IMR-90 (cell line): Measurements from ENCODE around the gene DTHD1. TPM values are rescaled to one million over a fixed set of nuclear protein-coding genes. Genes with fewer than 3 reads are reported as not detected.

ENCODE experiments used
- ATAC-seq: fragments of 200-7000 bp; cut with Tn5 transposase; 2 replicates; pipeline ENCODE4 v1.9.1; 2020; ENCODE audit warnings: low read depth, mild to moderate bottlenecking, moderate library complexity
- BruUV-seq: library from RNA; stranded (reverse); fragments of 400-500 nt; replicated peaks from 2 replicates; lab custom pipeline; 2021; lab: Mats Ljungman, UMichigan
- CTCF ChIA-PET: fragments of 300-600 bp; formaldehyde crosslinking; extraction: SDS; loops from one replicate; lab custom pipeline; 2021; ENCODE audit warnings: antibody characterized with exemption; lab: Yijun Ruan, JAX
- POLR2A ChIA-PET: fragments of 300-600 bp; sonication (Branson Sonifier 250); formaldehyde crosslinking; loops from one replicate; lab custom pipeline; 2022; ENCODE audit warnings: antibody characterized with exemption; ENCODE audit not compliant: unreplicated experiment; lab: Charles Lee
- DNase-seq: peaks from one replicate; pipeline ENCODE4 v3.0.0; 2013
- H2AFZ ChIP-seq: replicated peaks from 2 replicates; pipeline ENCODE3; 2013; ENCODE audit warnings: low read length, mild to moderate bottlenecking; ENCODE audit not compliant: poor library complexity
- H2AK5ac ChIP-seq: 2 replicates; pipeline ENCODE4 v1.6.1; 2013; ENCODE audit warnings: low read depth, low read length, inconsistent platforms
- H2AK9ac ChIP-seq: replicated peaks from 2 replicates; pipeline ENCODE3; 2013; ENCODE audit warnings: mild to moderate bottlenecking, low read depth, low read length, moderate library complexity; ENCODE audit not compliant: poor library complexity
- H2BK120ac ChIP-seq: 2 replicates; pipeline ENCODE4 v1.6.1; 2013; ENCODE audit warnings: low read depth, low read length, inconsistent platforms
- H2BK15ac ChIP-seq: 3 replicates; pipeline ENCODE4 v1.6.1; 2013; ENCODE audit warnings: low read depth, low read length, inconsistent platforms
- H2BK20ac ChIP-seq: 2 replicates; pipeline ENCODE4 v1.6.1; 2013; ENCODE audit warnings: low read depth, mild to moderate bottlenecking, inconsistent platforms, low read length, moderate library complexity
- H2BK5ac ChIP-seq: 2 replicates; pipeline ENCODE4 v1.6.1; 2013; ENCODE audit warnings: mild to moderate bottlenecking, low read depth, low read length, inconsistent platforms; ENCODE audit not compliant: poor library complexity, severe bottlenecking
- H3K14ac ChIP-seq: replicated peaks from 2 replicates; pipeline ENCODE4 v1.6.1; 2013; ENCODE audit warnings: low read depth, low read length, inconsistent platforms
- H3K18ac ChIP-seq: 2 replicates; pipeline ENCODE4 v1.6.1; 2013; ENCODE audit warnings: low read depth, low read length, control low read depth
- H3K23ac ChIP-seq: 2 replicates; pipeline ENCODE4 v1.6.1; 2013; ENCODE audit warnings: low read depth, low read length, inconsistent platforms
- H3K27ac ChIP-seq: 2 replicates; pipeline ENCODE4 v1.5.1; 2013; ENCODE audit warnings: mild to moderate bottlenecking, control low read depth, low read length; ENCODE audit not compliant: insufficient read depth
- H3K27me3 ChIP-seq: 2 replicates; pipeline ENCODE4 v1.6.1; 2013; ENCODE audit warnings: low read length; ENCODE audit not compliant: control insufficient read depth, insufficient read depth
- H3K36me3 ChIP-seq: 2 replicates; pipeline ENCODE4 v1.6.1; 2013; ENCODE audit warnings: low read length, mixed read lengths; ENCODE audit not compliant: control insufficient read depth, insufficient read depth
- H3K4ac ChIP-seq: 2 replicates; pipeline ENCODE4 v1.6.1; 2013; ENCODE audit warnings: low read depth, low read length, inconsistent platforms
- H3K4me1 ChIP-seq: 2 replicates; pipeline ENCODE4 v1.6.1; 2013; ENCODE audit warnings: low read length, mixed read lengths; ENCODE audit not compliant: control insufficient read depth, insufficient read depth
- H3K4me2 ChIP-seq: 2 replicates; pipeline ENCODE4 v1.6.1; 2013; ENCODE audit warnings: low read depth, mild to moderate bottlenecking, control low read depth, low read length, moderate library complexity
- H3K4me3 ChIP-seq: 2 replicates; pipeline ENCODE4 v1.5.1; 2013; ENCODE audit warnings: low read depth, mild to moderate bottlenecking, control low read depth, low read length, moderate library complexity; ENCODE audit not compliant: insufficient read depth
- H3K56ac ChIP-seq: 2 replicates; pipeline ENCODE4 v1.6.1; 2013; ENCODE audit warnings: low read length, inconsistent platforms; ENCODE audit not compliant: insufficient read depth; ENCODE audit errors: extremely low read depth
- H3K79me1 ChIP-seq, 2 experiments: 2 replicates each; pipeline ENCODE4 v1.6.1; 2013; ENCODE audit warnings: low read length in 2 of 2, inconsistent platforms in 1 of 2, low read depth in 1 of 2
- H3K9ac ChIP-seq: 2 replicates; pipeline ENCODE4 v1.6.1; 2013; ENCODE audit warnings: low read depth, low read length, control low read depth
- H3K9me1 ChIP-seq: 2 replicates; pipeline ENCODE4 v1.6.1; 2013; ENCODE audit warnings: low read length, inconsistent platforms; ENCODE audit not compliant: insufficient read depth
- H3K9me3 ChIP-seq: 2 replicates; pipeline ENCODE4 v1.6.1; 2013; ENCODE audit warnings: low read length; ENCODE audit not compliant: control insufficient read depth, insufficient read depth
- H4K20me1 ChIP-seq: 2 replicates; pipeline ENCODE4 v1.6.1; 2013; ENCODE audit warnings: low read length, inconsistent platforms; ENCODE audit not compliant: insufficient read depth
- H4K5ac ChIP-seq: 2 replicates; pipeline ENCODE4 v1.6.1; 2013; ENCODE audit warnings: mild to moderate bottlenecking, low read depth, low read length, control low read depth
- H4K8ac ChIP-seq, 2 experiments: 2 replicates each; pipeline ENCODE4 v1.6.1; 2013; ENCODE audit warnings: low read depth in 2 of 2, low read length in 2 of 2, control low read depth in 1 of 2, inconsistent platforms in 1 of 2
- H4K91ac ChIP-seq: 2 replicates; pipeline ENCODE4 v1.6.1; 2013; ENCODE audit warnings: low read depth, low read length, inconsistent platforms; ENCODE audit not compliant: insufficient read depth
- CHD1 ChIP-seq: IDR thresholded peaks from 2 replicates; pipeline ENCODE4 v1.6.1; 2012; ENCODE audit warnings: low read depth, low read length, improper control_type of control experiment
- MAZ ChIP-seq: IDR thresholded peaks from 2 replicates; pipeline ENCODE4 v1.6.1; 2012; ENCODE audit warnings: low read depth, mild to moderate bottlenecking, low read length, improper control_type of control experiment, moderate library complexity, borderline replicate concordance
- SMC3 ChIP-seq: fragments of 150-350 bp; IDR thresholded peaks from 2 replicates; pipeline ENCODE4 v1.6.1; 2016; ENCODE audit warnings: low read depth, mild to moderate bottlenecking, antibody characterized with exemption, low read length, moderate library complexity
- USF2 ChIP-seq: fragments of 150-350 bp; IDR thresholded peaks from 2 replicates; pipeline ENCODE4 v1.6.1; 2017; ENCODE audit warnings: mild to moderate bottlenecking, antibody characterized with exemption, low read length, low read depth
- WGBS, 2 experiments: methylation state at CpG; one replicate each; pipeline versions ENCODE4 v1.1.5 to v1.1.7; 2013; ENCODE audit warnings: missing lambda C conversion rate in 2 of 2; ENCODE audit not compliant: insufficient read length in 1 of 2; ENCODE audit errors: extremely low coverage in 2 of 2; 5-methylcytosine and 5-hydroxymethylcytosine counted together
- dilution Hi-C: fragments of 300-500 bp; cut with HindIII; formaldehyde crosslinking; loops from one replicate; pipeline ENCODE4 v1.14.3; 2018; ENCODE audit warnings: low sequenced_read_pairs; ENCODE audit not compliant: unreplicated experiment
- in situ Hi-C: fragments of 300-500 bp; cut with MboI; formaldehyde crosslinking; loops from 3 replicates; pipeline ENCODE4 v1.14.3; 2019; ENCODE audit warnings: low sequenced_read_pairs, inconsistent platforms, mixed read lengths
- intact Hi-C: fragments of 100-400 bp; cut with micrococcal nuclease; formaldehyde crosslinking; loops from 2 replicates; pipeline ENCODE4 v1.10.0; 2022
- polyA plus RNA-seq, 3 experiments: library from polyadenylated mRNA; depleted of rRNA; stranded (reverse); fragments of >200 nt; gene quantifications; 2 replicates each; pipeline ENCODE4 v1.2.3, GENCODE V29; 2012; ENCODE audit warnings: low replicate concordance in 1 of 3
- total RNA-seq: library from RNA; depleted of rRNA; stranded (reverse); fragments of >200 nt; gene quantifications from 2 replicates; pipeline ENCODE4 v1.2.3, GENCODE V29; 2012

The DTHD1 gene
- total and polyA plus RNA-seq, 2 of the 4 experiments (the other 2 are of a cell fraction) = not detected

DNA sequence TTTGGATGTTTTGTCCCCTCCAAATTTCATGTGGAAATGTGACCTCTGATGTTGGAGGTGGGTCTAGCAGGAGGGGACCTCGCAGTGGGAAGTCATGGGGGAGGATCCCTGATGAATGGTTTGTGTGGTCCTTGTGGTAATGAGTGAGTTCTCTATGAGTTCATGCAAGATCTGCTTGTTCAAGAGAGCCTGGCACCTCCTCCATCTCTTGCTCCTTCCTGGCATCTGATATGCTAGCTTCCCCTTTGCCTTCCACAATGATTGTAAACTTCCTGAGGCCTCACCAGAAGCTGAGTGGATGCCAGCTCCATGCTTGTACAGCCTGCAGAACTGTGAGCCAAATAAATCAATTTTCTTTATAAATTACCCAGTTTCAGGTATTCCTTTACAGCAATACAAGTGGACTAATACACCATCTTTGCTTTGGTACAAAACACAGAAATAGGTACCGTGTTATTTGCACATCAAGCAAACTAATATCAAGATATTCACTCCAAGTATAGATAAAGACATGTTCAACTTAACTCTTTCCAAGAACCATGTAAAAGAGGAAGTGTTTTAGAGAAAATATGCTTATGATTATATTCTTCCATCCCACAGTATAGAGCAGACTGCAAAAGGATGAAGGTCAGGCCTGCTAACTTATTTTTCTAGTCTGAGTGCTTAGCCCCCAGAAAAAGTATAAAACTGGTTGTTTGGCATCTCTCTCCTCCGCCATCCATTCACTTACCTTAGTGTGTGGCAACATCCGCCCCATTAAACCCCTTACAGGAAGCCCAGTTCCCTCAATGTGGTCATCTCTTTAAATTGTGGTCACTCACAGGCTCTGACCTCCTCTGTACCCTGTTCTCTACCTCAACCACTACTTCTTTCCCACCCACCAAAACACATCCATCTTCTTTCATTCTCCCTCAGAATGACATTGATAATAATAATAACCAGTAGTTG lies 43.8 kb upstream of the DTHD1 start:
- no peak overlapping the region for H3K18ac ChIP-seq
- H4K5ac ChIP-seq = no peak overlapping the region
- no peaks in the 10 kb centered on the region for H3K79me1 ChIP-seq
- ChIA-PET POLR2A (no interaction called here), CTCF (no interaction called here)
- no peak for TF ChIP-seq USF2
- TF ChIP-seq CHD1 = no peak
- no peak for TF ChIP-seq SMC3
- no peak for TF ChIP-seq MAZ
- DNase-seq (no peak), ATAC-seq (no peak)
- H3K9me3 ChIP-seq = no peaks in the 10 kb centered on the region
- H4K91ac ChIP-seq = no peak overlapping the region
- BruUV-seq = no TSS peak
- H3K36me3 ChIP-seq = no peaks in the 10 kb centered on the region
- no peak overlapping the region for H2BK5ac ChIP-seq
- no peaks in the 10 kb centered on the region for H4K20me1 ChIP-seq
- H4K8ac ChIP-seq = no peak overlapping the region
- in situ Hi-C loops (no loop called here), intact Hi-C loops (no loop called here), dilution Hi-C loops (no loop called here)
- no peak overlapping the region for H3K4ac ChIP-seq
- no peak overlapping the region for H3K9ac ChIP-seq
- H3K14ac ChIP-seq = no peak overlapping the region
- H2AK9ac ChIP-seq = no peak overlapping the region
- H3K56ac ChIP-seq = no peak overlapping the region
- no peak overlapping the region for H3K27ac ChIP-seq
- H2AK5ac ChIP-seq = no peak overlapping the region
- no peaks in the 10 kb centered on the region for H3K4me1 ChIP-seq
- no CpG with 5 or more reads among the region's 4 CpGs for WGBS, 2 experiments
- no peaks in the 10 kb centered on the region for H3K9me1 ChIP-seq
- no peak overlapping the region for H3K4me2 ChIP-seq
- H2AFZ ChIP-seq = no peak overlapping the region
- H2BK15ac ChIP-seq = no peak overlapping the region
- no peak overlapping the region for H2BK20ac ChIP-seq
- no peaks in the 10 kb centered on the region for H3K27me3 ChIP-seq
- H3K23ac ChIP-seq = no peak overlapping the region
- H3K4me3 ChIP-seq = no peak overlapping the region
- H2BK120ac ChIP-seq = no peak overlapping the region
